Measurements from ENCODE around the gene PARP16.

PARP16 gene

GRCh38 chr15:65286704-65287519, at the start of gene PARP16:
TSS of gene PARP16 (minus strand) at chr15:65286883. CDS start at chr15:65286426, 457 bp downstream.
- peak; percentile 82 to 89 for DNase-seq (ENCODE audit: low read depth in 2 of 2)

- DNase-seq (ENCODE audit: low read depth in 2 of 2): no peak
These were observed 48.8 kb upstream of the PARP16 start for GRCh38 chr15:65335278-65336055.

GRCh38 chr15:65334586-65335231, 48.0 kb upstream of the PARP16 start:
- DNase-seq (ENCODE audit: low read depth in 2 of 2): no peak

- DNase-seq (ENCODE audit: low read depth in 2 of 2): no peak
These were observed 47.2 kb upstream of the PARP16 start for GRCh38 chr15:65333856-65334255.

GRCh38 chr15:65333148-65333820, 46.6 kb upstream of the PARP16 start:
- DNase-seq (ENCODE audit: low read depth in 2 of 2): no peak

- no peak for DNase-seq (ENCODE audit: low read depth in 2 of 2)
These were observed 45.9 kb upstream of the PARP16 start for GRCh38 chr15:65332391-65333147.

GRCh38 chr15:65331811-65332210, 45.1 kb upstream of the PARP16 start:
- DNase-seq (ENCODE audit: low read depth in 2 of 2): no peak

GRCh38 chr15:65330934-65331645, 44.4 kb upstream of the PARP16 start:
- DNase-seq (ENCODE audit: low read depth in 2 of 2): no peak

- DNase-seq (ENCODE audit: low read depth in 2 of 2): no peak
These were observed 43.5 kb upstream of the PARP16 start for GRCh38 chr15:65329984-65330735.

- no peak for DNase-seq (ENCODE audit: low read depth in 2 of 2)
These were observed 42.8 kb upstream of the PARP16 start for GRCh38 chr15:65329288-65329983.

GRCh38 chr15:65328506-65329287, 42.0 kb upstream of the PARP16 start:
- no peak for DNase-seq (ENCODE audit: low read depth in 2 of 2)

GRCh38 chr15:65327651-65328393, 41.1 kb upstream of the PARP16 start:
- no peak for DNase-seq (ENCODE audit: low read depth in 2 of 2)

- no peak for DNase-seq (ENCODE audit: low read depth in 2 of 2)
These were observed 40.1 kb upstream of the PARP16 start for GRCh38 chr15:65326818-65327217.

GRCh38 chr15:65326117-65326526, 39.4 kb upstream of the PARP16 start:
- no peak for DNase-seq (ENCODE audit: low read depth in 2 of 2)

- DNase-seq (ENCODE audit: low read depth in 2 of 2): no peak
These were observed 36.4 kb upstream of the PARP16 start for GRCh38 chr15:65323071-65323511.

- DNase-seq (ENCODE audit: low read depth in 2 of 2): peak; percentile 57 to 71
These were observed 32.2 kb upstream of the PARP16 start for GRCh38 chr15:65318870-65319356.

- no peak for DNase-seq (ENCODE audit: low read depth in 2 of 2)
These were observed 25.8 kb upstream of the PARP16 start for GRCh38 chr15:65312400-65312916.

Data from stimulated activated CD4-positive, alpha-beta T cell treated with anti-CD3 and anti-CD28 coated beads, Interleukin-15, amount 100 ng/mL, for 48 hours (primary cell).